GM12875 (cell line): ENCODE measurements around the gene PICK1.

ENCODE experiments used
- H3K4me3 ChIP-seq: one replicate; pipeline ENCODE4 v1.5.1; 2011; ENCODE audit warnings: low read depth, low read length, control low read depth
- TF ChIP-seq, protein P1 (sequence below): IDR thresholded peaks from 2 replicates; pipeline ENCODE4 v1.5.1; 2011; ENCODE audit warnings: low read depth, mild to moderate bottlenecking, control low read depth, inconsistent platforms, low read length, moderate library complexity, borderline replicate concordance; ENCODE audit not compliant: insufficient read depth

The PICK1 gene

GRCh38 chr22:38027487-38027886 is 29.7 kb upstream of the PICK1 start:
- TF ChIP-seq, protein P1, sequence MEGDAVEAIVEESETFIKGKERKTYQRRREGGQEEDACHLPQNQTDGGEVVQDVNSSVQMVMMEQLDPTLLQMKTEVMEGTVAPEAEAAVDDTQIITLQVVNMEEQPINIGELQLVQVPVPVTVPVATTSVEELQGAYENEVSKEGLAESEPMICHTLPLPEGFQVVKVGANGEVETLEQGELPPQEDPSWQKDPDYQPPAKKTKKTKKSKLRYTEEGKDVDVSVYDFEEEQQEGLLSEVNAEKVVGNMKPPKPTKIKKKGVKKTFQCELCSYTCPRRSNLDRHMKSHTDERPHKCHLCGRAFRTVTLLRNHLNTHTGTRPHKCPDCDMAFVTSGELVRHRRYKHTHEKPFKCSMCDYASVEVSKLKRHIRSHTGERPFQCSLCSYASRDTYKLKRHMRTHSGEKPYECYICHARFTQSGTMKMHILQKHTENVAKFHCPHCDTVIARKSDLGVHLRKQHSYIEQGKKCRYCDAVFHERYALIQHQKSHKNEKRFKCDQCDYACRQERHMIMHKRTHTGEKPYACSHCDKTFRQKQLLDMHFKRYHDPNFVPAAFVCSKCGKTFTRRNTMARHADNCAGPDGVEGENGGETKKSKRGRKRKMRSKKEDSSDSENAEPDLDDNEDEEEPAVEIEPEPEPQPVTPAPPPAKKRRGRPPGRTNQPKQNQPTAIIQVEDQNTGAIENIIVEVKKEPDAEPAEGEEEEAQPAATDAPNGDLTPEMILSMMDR: no peak
- H3K4me3 ChIP-seq: no peak overlapping the region

GRCh38 chr22:38028344-38029130 is 28.7 kb upstream of the PICK1 start:
- H3K4me3 ChIP-seq: no peak overlapping the region
- TF ChIP-seq, protein P1: no peak

DNA sequence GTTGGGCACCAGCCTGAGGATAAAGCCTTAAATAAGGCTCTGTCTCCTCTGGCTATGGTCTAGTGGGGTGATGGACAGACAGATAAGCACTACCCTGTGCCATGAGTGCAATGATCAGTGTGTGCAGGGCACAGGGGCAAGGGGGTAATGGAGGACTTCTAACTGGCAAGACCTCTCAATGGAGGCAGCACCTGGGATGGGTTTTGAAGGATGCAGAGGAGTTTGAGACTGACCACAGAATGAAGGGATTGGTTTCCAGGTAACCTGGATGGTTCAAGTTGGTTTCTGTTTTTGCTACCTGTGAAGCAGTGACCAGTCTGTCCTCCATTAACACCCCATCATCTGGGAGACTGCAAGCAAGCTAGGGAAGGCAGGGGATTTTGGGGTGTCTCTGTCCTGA is 27.8 kb upstream of the PICK1 start:
- TF ChIP-seq, protein P1: no peak
- H3K4me3 ChIP-seq: no peak overlapping the region

DNA sequence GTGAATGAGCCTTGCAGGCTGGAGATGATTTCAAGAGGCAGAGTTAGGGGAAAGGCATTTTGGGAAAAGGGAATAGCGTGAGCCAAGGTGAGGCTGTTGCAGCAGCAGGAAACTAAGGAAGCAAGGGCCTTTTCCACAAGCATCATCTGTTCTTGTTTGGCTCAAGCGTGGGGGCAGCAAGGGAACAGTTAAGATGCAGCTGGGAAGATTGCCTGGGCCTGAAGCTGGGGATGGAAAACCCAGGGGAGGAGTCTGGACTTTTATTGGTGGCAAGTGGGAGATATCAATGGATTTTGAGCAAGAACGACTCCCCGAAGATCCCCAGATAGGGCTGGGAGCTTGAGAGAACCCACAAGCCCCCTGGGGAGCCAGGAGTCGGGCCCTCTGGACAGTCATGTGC is 27.3 kb upstream of the PICK1 start:
- H3K4me3 ChIP-seq: no peak overlapping the region
- TF ChIP-seq, protein P1: no peak

DNA sequence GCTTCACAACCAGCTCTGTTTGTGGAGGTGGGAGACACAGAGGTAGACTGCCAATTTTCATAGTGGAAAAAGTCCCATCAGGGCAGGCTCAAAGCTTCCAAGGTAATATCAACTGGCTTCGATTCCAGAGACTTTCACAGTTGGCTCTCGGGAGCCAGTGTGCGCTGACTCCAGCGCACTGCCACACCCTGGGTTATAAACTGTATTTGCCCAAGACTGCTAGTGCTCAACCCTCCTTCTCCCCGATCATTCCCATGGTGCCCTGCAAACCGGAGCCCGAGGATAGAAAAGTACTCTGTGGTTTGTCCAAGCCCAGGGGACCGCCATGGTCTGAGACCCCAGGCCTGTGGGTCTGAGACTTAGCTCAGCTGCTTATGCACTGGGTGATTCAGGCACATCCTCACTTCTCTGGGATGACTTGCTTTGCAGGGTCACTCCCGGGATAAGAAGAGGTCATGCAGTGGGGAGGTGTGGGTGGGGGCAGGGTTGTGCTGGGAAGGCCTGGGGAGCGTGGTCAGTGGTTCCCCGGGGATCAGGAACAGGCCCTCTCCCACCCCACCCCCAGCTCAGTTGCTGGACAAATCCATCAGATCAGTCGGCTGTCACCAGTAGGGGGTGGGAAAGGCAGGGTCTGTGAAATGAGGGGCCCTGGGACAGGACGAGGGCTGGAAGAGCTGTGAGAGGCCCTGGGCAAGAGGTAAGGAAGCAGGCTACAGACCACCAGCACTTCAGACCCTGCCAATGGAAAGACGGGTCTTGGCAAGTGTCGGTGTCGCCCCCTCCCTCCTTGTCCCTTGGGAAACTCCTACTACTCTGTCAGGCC is 26.7 kb upstream of the PICK1 start:
- TF ChIP-seq, protein P1: no peak
- no peak overlapping the region for H3K4me3 ChIP-seq

- TF ChIP-seq, protein P1: no peak
Observed at GRCh38 chr22:38031491-38031890, 25.7 kb upstream of the PICK1 start.

More at GRCh38 chr22:38031491-38031890, 25.7 kb upstream of the PICK1 start:
- no peak overlapping the region for H3K4me3 ChIP-seq
